Hypothalamus (tissue), 51 donors: ENCODE measurements around the gene METTL26.

Experiments used
- DNase-seq, 51 donors: peaks; one replicate each; lab custom pipeline; 2025; lab: John Stamatoyannopoulos, UW

METTL26 gene

DNA sequence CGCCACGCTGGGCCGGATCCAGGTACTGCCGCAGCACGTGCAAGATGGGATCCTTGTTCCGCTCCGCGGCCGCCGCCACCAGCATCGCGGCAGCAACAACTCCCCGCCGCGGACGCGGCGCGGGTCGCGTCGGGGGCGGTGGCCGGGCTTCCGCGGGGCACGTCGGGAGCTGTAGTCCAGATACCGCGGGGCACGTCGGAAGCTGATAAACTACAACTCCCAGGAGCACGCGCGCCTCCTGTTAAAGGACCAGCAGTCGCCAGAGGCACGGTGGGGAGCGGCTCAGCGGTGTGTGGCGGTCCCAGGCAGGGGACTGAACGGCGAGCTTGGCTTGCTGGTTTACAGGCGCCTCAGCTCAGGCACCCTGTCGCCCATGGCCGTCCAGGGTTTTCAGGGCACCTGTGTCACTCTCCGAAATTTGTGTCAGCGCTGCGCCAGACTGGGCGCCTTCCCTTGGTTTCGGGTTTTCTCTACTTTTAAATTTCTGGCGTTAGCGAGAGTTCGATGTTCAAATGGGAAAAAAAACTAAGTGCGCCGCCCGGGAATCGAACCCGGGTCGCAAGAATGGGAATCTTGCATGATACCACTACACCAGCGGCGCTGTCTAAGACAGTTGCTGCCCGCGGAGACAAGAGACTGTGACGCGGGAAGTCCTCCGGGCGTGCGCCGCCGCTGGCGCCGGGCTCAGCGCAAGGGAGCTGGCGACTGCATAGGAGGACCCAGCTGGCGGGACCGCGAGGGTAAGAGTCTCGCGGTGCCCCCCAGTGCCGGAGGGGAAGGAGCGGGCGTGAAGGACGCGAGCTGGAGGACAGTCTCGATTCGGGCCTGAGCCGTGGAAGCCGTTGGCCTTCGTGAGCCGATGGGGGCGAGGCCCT, at the start of gene METTL26:
TSS of gene METTL26 (minus strand) at position 100 of the 875 bp plus-strand sequence. CDS start at position 85, 15 bp downstream.
- DNase-seq: peak; percentile 86 to 99 (median 96)

GRCh38 chr16:684961-685696, 49.0 kb upstream of the METTL26 start:
- DNase-seq: no peak

DNA sequence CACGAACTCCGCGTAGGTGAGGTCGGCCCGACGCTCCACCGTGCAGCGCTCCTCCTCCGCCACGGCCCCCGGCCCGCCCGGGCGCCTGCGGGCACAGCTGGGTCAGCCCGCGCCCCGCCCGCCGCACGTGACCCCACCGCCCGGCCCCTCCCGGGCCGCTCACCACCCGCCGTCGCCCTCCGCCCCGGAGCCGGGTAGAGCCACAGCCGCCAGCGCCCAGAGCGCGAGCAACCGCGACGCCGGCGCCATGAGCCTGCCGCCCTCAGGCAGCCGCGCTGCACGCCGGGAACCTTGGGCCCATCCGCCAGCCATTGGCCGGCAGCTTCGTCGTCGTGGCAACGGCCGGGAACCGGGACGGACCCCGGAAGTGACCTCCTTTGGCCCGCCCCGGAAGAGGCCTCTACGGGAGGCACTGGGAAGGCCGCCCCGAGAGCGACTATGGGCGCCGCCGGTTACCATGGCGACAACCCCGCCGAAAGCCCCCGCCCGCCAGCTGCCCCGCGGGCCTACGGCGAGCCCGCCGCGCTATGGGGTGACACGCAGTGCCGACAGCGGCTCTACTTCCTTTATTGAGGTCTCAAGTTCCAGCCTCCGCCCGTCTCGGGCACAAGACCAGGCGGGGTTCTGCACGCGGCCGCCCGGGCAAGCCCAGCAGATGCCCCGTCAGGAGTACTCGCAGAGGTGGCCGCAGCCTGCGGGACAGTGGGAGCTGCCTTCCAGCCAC, 48.1 kb upstream of the METTL26 start, which contains the start of gene JMJD8:
TSS of gene JMJD8 (minus strand) at position 264 of the 724 bp plus-strand sequence. CDS start at position 249, 15 bp downstream.
- DNase-seq: peak; percentile 62 to 99 (median 94)

GRCh38 chr16:683396-684070, 47.4 kb upstream of the METTL26 start:
- peak in 1 of 51 donors; percentile 13 for DNase-seq

- no peak for DNase-seq
These were observed 46.6 kb upstream of the METTL26 start for GRCh38 chr16:682493-683395.

DNA sequence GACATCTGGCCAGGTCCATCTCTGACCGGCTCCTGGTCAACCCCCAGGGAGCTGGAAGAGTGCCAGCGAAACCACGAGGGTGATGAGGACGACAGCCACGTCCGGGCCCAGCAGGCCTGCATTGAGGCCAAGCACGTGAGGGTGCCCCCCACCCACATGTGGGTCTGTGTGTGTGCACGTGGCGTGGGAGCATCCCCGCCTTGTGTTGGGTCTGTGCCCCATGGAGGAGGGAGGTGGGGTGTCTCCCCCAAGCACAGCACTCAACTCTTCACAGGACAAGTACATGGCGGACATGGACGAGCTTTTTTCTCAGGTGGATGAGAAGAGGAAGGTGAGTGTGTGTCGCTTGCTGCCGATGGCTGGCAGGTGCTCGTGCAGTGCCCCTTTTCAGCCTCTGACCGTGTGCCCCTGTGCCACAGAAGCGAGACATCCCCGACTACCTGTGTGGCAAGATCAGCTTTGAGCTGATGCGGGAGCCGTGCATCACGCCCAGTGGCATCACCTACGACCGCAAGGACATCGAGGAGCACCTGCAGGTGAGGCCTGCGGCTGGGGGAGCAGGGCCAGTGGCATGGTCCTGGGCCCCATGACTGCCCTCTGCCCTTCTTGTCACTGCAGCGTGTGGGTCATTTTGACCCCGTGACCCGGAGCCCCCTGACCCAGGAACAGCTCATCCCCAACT, 45.8 kb upstream of the METTL26 start:
- no peak for DNase-seq

GRCh38 chr16:680967-681745, 45.1 kb upstream of the METTL26 start:
- DNase-seq: peak in 1 of 51 donors; percentile 34

- peak in 1 of 51 donors; percentile 53 for DNase-seq
These were observed 44.5 kb upstream of the METTL26 start for GRCh38 chr16:680625-680945.

DNA sequence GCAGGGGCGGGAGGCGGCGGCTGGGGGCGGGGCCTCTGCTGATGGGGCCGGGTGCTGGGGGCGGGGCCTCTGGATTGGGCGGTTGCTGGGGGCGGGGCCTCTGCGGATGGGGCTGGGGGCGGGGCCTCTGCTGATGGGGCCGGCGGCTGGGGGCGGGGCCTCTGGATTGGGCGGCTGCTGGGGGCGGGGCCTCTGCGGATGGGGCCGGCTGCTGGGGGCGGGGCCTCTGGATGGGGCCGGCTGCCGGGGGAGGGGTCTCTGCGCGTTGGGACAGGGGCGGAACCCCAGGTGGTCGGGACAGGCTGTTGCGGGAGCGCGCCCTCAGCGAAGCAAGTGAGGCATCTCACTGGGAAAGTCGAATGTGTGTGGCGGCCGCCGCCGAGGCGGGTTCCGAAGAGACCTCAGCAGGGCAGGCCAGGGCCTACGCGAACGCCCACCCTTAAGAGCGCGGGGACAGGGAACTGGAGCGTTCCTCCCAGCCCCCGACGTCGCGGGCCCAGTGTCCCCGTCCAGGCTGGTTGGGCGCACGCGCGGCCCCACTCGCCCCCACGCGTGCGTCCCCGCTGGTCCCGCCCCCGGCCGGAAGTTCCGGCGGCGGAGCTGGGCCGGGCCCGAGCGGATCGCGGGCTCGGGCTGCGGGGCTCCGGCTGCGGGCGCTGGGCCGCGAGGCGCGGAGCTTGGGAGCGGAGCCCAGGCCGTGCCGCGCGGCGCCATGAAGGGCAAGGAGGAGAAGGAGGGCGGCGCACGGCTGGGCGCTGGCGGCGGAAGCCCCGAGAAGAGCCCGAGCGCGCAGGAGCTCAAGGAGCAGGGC, 43.9 kb upstream of the METTL26 start, which contains the start of gene STUB1:
TSS of gene STUB1 (plus strand) at position 597 of the 811 bp plus-strand sequence. CDS start at position 713, 116 bp downstream.
- DNase-seq: peak; percentile 46 to 96 (median 87)

GRCh38 chr16:678858-679813, 43.0 kb upstream of the METTL26 start:
- peak in 37 of 51 donors; percentile 13 to 79 (median 61) for DNase-seq

DNA sequence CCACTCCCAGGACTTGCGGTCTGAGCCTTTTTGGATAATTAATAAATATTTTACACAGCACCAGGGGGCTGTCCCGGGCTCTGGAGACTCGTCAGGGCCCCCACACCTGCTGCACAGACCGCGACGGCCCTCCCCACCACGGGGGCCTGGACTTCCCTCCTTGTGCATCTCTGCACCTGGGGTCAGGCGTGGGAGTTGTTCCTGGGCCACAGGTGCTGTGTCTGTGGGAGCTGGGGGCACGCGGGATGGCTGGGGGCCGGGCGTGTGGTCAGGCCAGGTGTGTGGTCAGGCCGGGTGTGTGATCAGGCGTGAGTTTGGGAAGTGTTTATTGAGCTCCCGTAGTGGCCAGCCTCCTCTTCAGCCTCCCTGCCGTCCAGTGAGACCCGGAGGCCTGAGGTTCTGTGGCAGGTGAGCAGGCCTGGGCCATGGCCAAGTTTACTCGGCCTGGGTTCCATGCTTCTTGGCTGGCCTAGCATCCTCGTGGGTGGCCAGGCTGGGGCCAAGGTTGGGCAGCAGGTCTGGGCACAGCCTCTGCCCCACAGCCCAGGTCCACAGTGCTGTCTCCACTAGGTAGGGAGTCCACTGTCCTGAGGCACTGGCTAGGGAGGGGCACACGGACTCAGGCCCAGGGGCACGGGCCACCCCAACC, 42.2 kb upstream of the METTL26 start:
- no peak for DNase-seq

DNA sequence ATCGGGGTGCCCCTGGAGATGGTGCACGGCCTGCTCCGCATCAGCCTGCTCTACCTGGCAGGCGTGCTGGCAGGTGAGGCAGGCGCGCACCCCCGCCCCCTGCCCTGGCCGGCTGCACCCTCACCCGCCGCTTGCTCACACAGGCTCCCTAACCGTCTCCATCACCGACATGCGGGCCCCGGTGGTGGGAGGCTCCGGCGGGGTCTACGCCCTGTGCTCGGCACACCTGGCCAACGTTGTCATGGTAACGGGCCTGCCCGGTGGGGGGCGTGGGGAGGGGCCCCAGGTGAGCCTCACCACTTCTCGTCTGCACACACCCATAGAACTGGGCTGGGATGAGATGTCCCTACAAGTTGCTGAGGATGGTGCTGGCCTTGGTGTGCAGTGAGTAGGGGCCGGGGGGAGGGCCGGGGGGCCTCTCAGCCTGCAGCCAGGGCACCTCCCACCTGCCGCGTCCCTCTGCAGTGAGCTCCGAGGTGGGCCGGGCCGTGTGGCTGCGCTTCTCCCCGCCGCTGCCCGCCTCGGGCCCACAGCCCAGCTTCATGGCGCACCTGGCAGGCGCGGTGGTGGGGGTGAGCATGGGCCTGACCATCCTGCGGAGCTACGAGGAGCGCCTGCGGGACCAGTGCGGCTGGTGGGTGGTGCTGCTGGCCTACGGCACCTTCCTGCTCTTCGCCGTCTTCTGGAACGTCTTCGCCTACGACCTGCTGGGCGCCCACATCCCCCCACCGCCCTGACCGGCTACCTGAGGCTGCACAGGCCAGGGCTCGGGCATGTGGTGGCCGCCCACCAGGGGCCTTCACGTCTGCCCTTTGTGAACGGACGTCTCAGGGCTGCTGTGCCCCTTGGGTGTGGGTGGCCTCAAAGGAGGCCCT, 41.4 kb upstream of the METTL26 start:
- no peak for DNase-seq

DNA sequence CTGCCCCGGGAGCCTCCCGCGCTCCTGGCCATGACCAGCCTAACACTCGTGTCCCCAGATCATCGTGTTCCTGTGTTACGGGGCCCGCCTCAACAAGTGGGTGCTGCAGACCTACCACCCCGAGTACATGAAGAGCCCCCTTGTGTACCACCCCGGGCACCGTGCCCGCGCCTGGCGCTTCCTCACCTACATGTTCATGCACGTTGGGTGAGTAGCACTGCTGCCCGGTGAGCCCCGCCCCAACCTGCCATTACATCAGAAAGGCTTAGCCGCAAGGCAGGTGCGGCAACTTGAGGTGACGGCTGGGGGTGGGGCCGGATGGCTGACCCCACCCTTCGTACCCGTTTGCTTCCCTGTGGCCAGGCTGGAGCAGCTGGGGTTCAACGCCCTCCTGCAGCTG, 40.8 kb upstream of the METTL26 start:
- DNase-seq: no peak

DNA sequence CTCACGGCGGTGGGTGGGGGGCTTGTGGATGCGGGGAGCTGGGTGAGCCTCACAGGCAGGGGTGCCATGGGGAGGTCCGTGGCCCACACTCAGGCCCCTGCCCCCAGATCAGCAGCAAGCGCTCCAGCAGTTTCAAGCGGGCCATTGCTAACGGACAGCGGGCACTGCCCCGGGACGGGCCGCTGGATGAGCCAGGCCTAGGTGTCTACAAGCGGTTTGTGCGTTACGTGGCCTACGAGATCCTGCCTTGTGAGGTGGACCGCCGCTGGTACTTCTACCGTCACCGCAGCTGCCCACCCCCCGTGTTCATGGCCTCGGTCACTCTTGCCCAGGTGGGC, 40.4 kb upstream of the METTL26 start:
- DNase-seq: no peak
